OCI-LY7 (cell line): Measurements from ENCODE around the gene DUSP6. TPM values are rescaled to one million over a fixed set of nuclear protein-coding genes. Genes with fewer than 3 reads are reported as not detected.

Source experiments
- BruUV-seq: library from RNA; stranded (reverse); fragments of 400-500 nt; replicated peaks from 2 replicates; lab custom pipeline; 2021; lab: Mats Ljungman, UMichigan
- CTCF ChIA-PET: fragments of 300-600 bp; sonication (Branson Sonifier 250); formaldehyde crosslinking; loops from one replicate; lab custom pipeline; 2022; ENCODE audit warnings: antibody characterized with exemption; ENCODE audit not compliant: unreplicated experiment; lab: Charles Lee
- POLR2A ChIA-PET: fragments of 300-600 bp; sonication (Branson Sonifier 250); formaldehyde crosslinking; loops from one replicate; lab custom pipeline; 2022; ENCODE audit warnings: antibody characterized with exemption; lab: Charles Lee
- DNase-seq: peaks from one replicate; pipeline ENCODE4 v3.0.0-alpha.2; 2015; ENCODE audit warnings: low spot score
- H2AFZ ChIP-seq: fragments of 200-600 bp; sonication (generic), shearing (Covaris generic); 2 replicates; pipeline ENCODE4 v1.6.1; 2014; ENCODE audit warnings: mild to moderate bottlenecking, antibody characterized with exemption, low read length, moderate library complexity
- H3K27ac ChIP-seq: fragments of 200-600 bp; sonication (generic); 2 replicates; pipeline ENCODE4 v1.5.1; 2014; ENCODE audit warnings: mixed run types, low read depth, mild to moderate bottlenecking, moderate library complexity, low read length, inconsistent platforms; ENCODE audit not compliant: poor library complexity, severe bottlenecking
- H3K36me3 ChIP-seq: fragments of 200-600 bp; sonication (generic); 2 replicates; pipeline ENCODE4 v1.6.1; 2014; ENCODE audit warnings: mild to moderate bottlenecking, antibody characterized with exemption, low read length, moderate library complexity, mixed read lengths; ENCODE audit not compliant: insufficient read depth
- H3K4me1 ChIP-seq: fragments of 200-600 bp; sonication (generic); 2 replicates; pipeline ENCODE4 v1.5.1; 2014; ENCODE audit warnings: mild to moderate bottlenecking, low read length; ENCODE audit not compliant: insufficient read depth, poor library complexity, severe bottlenecking
- H3K4me2 ChIP-seq: fragments of 200-600 bp; sonication (generic); 2 replicates; pipeline ENCODE4 v1.6.1; 2014; ENCODE audit warnings: mild to moderate bottlenecking, low read length
- H3K4me3 ChIP-seq: fragments of 200-600 bp; sonication (generic); 2 replicates; pipeline ENCODE4 v1.5.1; 2014; ENCODE audit warnings: mild to moderate bottlenecking, low read depth, low read length; ENCODE audit not compliant: poor library complexity, severe bottlenecking
- H3K79me2 ChIP-seq: fragments of 200-600 bp; sonication (generic); 2 replicates; pipeline ENCODE4 v1.6.1; 2016; ENCODE audit warnings: low read depth, mild to moderate bottlenecking, low read length, moderate library complexity, mixed read lengths; ENCODE audit not compliant: insufficient read depth
- H3K9me2 ChIP-seq: fragments of 200-600 bp; sonication (generic); 2 replicates; pipeline ENCODE4 v1.6.1; 2016; ENCODE audit warnings: mild to moderate bottlenecking, low read length, mixed read lengths; ENCODE audit not compliant: insufficient read depth
- H3K9me3 ChIP-seq: fragments of 200-600 bp; sonication (generic); 2 replicates; pipeline ENCODE4 v1.6.1; 2014; ENCODE audit warnings: mild to moderate bottlenecking, mixed run types, low read length, mixed read lengths
- H4K20me1 ChIP-seq: fragments of 200-600 bp; sonication (generic); 2 replicates; pipeline ENCODE4 v1.6.1; 2014; ENCODE audit warnings: mild to moderate bottlenecking, antibody characterized with exemption, low read length, moderate library complexity, mixed read lengths; ENCODE audit not compliant: insufficient read depth
- CTCF ChIP-seq: fragments of 200-600 bp; sonication (generic); conservative IDR thresholded peaks from 2 replicates; pipeline ENCODE4 v1.5.1; 2014; ENCODE audit warnings: mild to moderate bottlenecking, antibody characterized with exemption, low read length, moderate library complexity, mixed read lengths
- EZH2phosphoT487 ChIP-seq: fragments of 200-600 bp; sonication (generic); IDR thresholded peaks from 2 replicates; pipeline ENCODE4 v1.6.1; 2018; ENCODE audit warnings: low read depth, borderline replicate concordance, mild to moderate bottlenecking, mixed run types, antibody characterized with exemption, low read length, moderate library complexity, mixed read lengths
- intact Hi-C: fragments of 100-400 bp; cut with micrococcal nuclease; formaldehyde crosslinking; loops from one replicate; pipeline ENCODE4 v1.10.0; 2022; ENCODE audit not compliant: unreplicated experiment
- total RNA-seq, 2 experiments: library from RNA; depleted of rRNA in 1 of 2; stranded (reverse); fragments of >200 nt in 1 of 2; shearing (Covaris generic) in 1 of 2; gene quantifications; 2 replicates each; pipeline ENCODE4 v1.2.3, GENCODE V29; 2014 to 2022

Gene DUSP6
- total RNA-seq, 2 experiments from 2014 or later: 0.47 to 2.2 TPM

DNA sequence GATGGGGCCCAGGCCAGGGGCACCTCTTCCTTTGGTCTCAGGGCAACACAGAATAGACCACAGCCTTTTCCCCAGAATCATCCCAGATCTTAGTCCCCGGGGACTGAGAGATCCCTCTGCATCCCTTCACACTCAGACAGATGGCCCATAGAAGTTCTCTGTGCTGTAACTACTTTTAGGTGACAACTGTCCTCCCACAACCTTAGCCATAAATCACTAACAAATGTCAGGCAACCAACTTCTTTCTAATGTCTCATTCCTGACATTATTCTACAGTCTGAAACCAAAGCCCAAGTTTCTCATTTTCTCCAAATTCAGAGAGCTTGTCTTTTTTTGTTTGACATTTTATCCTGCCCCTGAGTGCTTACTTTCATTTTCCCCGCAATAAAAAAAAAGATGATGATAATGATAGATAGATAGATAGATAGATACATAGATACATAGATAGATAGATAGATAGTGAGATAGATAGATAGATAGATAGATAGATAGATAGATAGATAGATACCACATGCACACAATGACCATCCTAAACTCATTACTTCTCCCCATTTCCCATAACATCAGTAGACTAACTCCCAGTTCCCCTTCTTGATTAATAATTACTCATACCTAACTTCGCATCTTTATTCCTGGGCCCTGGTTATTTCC, 28.6 kb downstream of the DUSP6 start:
- Histone ChIP-seq H4K20me1 (no peaks in the 10 kb centered on the region), H3K4me3 (no peak overlapping the region), H3K9me3 (no peaks in the 10 kb centered on the region), H3K4me1 (peaks cover 19% of the 10 kb centered on the region), H3K27ac (no peak overlapping the region), H2AFZ (no peak overlapping the region), H3K36me3 (no peaks in the 10 kb centered on the region), H3K79me2 (no peaks in the 10 kb centered on the region), H3K4me2 (no peak overlapping the region), H3K9me2 (no peaks in the 10 kb centered on the region)
- CTCF ChIA-PET: no interaction called here
- TF ChIP-seq CTCF: no peak
- TF ChIP-seq EZH2phosphoT487: no peak
- no TSS peak for BruUV-seq
- DNase-seq: no peak
- POLR2A ChIA-PET: interaction anchor here (1.3 kb wide), 1 partner anchor 92 kb away, joined by 3 read pairs; no protein-coding TSS in a partner anchor
- intact Hi-C loops: no loop called here

GRCh38 chr12:89320735-89321134, 31.6 kb downstream of the DUSP6 start:
- intact Hi-C loops: no loop called here
- no peak for DNase-seq
- H3K9me2 ChIP-seq: no peaks in the 10 kb centered on the region
- ChIA-PET CTCF (no interaction called here), POLR2A (interaction anchor here (1.5 to 1.8 kb wide), 3 partner anchors 12 to 27 kb away, joined by 3 to 5 read pairs (median 4); no protein-coding TSS in a partner anchor)
- no peaks in the 10 kb centered on the region for H4K20me1 ChIP-seq
- no peaks in the 10 kb centered on the region for H3K9me3 ChIP-seq
- no peaks in the 10 kb centered on the region for H3K79me2 ChIP-seq
- no TSS peak for BruUV-seq
- H3K4me3 ChIP-seq: no peak overlapping the region
- TF ChIP-seq CTCF (no peak), EZH2phosphoT487 (no peak)
- H3K4me1 ChIP-seq: peaks cover 23% of the 10 kb centered on the region
- H3K27ac ChIP-seq: no peak overlapping the region
- H3K4me2 ChIP-seq: no peak overlapping the region
- H2AFZ ChIP-seq: no peak overlapping the region
- no peaks in the 10 kb centered on the region for H3K36me3 ChIP-seq

DNA sequence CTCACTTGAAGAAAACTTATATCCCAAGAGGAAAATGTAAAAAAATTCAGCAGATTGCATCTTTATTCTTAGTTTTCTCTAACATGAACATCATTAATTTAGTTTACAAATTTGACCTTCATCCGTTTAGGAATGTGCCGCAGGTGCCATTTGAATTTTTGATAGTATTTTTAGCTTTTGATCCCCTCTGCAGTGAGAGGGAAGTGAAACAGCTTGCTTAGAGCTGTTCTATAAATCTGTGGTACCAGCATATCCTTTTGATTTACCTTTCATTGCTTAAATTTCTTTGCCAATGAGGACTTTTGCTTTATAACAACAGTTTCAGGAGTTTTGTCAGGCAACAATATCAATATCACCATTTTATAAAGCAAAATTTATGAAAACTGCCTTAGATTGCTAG, 32.7 kb downstream of the DUSP6 start:
- peak; percentile 47 for DNase-seq
- Histone ChIP-seq H3K36me3 (no peaks in the 10 kb centered on the region), H3K79me2 (no peaks in the 10 kb centered on the region), H4K20me1 (no peaks in the 10 kb centered on the region), H3K27ac (no peak overlapping the region), H3K4me1 (peaks cover 23% of the 10 kb centered on the region), H3K9me3 (no peaks in the 10 kb centered on the region), H3K4me3 (peak overlapping the region; percentile 22), H3K4me2 (peak overlapping the region; percentile 55), H2AFZ (no peak overlapping the region; the same call in 1 of the 2 replicates), H3K9me2 (no peaks in the 10 kb centered on the region)
- BruUV-seq: no TSS peak
- TF ChIP-seq EZH2phosphoT487 (no peak), CTCF (no peak)
- ChIA-PET CTCF (no interaction called here), POLR2A (interaction anchor here (0.6 to 1.0 kb wide), 4 partner anchors 26 to 215 kb away, joined by 3 to 4 read pairs (median 3); no protein-coding TSS in a partner anchor)
- intact Hi-C loops: no loop called here
